GM21515 (cell line): ENCODE measurements around the gene MAP7.

Experiments
- ATAC-seq: cut with Tn5 transposase; IDR thresholded peaks from one replicate; pipeline ENCODE4 v1.9.1; 2021; ENCODE audit not compliant: unreplicated experiment

Gene MAP7

DNA sequence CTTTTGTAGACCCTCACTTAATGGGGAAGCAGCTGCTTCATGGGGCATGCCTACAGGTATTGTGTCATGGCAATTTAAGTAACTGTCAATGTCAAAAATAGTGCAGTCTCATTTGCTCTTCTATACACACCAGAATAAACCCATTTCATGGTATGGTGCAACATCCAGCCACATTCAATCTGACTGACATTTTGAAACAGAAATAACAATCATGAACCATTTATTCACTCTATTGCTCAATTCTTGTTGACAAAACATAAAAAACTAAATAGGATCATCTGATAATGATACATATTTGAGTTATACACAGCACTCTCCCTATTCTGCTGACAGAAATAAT is 122.9 kb downstream of the MAP7 start:
- ATAC-seq, result no peak

- ATAC-seq, result no peak
Observed at GRCh38 chr6:136426627-136427377, 123.4 kb downstream of the MAP7 start.

- ATAC-seq, result no peak
Observed at GRCh38 chr6:136425793-136426192, 124.4 kb downstream of the MAP7 start.

DNA sequence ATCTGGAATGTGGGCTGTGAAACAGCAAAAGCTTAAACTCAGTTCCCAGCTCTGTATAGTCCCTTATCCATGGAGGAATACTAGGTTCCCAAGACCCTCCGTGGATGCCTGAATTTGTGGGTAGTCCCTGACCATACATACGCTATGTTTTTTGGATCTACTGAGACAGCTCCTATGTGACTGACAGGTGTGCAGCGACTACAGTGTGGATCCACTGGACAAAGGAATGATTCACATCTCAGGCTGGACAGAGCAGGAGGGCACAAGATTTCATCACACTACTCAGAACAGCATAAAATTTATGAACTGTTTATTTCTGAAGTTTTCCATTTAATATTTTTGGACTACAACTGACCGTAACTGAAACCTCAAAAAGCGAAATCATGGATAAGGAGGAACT is 125.3 kb downstream of the MAP7 start:
- ATAC-seq, result no peak

- ATAC-seq, result no peak
Observed at GRCh38 chr6:136424450-136424849, 125.8 kb downstream of the MAP7 start.

DNA sequence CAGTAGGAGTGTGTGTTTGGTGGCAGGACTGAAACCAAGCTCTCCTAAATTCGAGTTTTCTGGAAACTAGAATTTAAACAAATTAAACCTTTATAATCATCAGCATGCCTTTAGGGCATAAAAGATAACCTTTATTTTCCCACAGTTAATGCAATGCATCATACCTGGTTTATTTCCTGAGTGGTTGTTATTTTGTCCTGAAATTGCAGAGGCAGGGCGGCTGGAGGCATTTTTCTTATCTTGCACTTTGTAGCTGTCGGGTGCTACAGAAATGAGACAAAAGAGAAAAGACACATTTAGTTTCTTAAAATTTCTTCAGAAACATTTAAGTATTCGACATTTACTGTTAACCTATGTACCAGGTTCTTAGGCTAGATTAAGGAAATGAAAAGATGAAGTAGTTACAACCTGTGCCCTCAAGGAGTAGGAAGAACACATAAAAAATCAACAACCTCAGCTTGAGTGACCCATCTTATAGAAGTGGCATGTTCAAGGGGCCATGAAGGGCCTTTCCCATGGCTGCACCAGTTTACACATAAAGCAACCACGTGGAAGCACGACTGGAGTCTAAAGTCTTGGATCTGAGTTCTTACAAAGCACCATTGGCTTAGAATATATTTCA is 128.6 kb downstream of the MAP7 start:
- no peak for ATAC-seq

DNA sequence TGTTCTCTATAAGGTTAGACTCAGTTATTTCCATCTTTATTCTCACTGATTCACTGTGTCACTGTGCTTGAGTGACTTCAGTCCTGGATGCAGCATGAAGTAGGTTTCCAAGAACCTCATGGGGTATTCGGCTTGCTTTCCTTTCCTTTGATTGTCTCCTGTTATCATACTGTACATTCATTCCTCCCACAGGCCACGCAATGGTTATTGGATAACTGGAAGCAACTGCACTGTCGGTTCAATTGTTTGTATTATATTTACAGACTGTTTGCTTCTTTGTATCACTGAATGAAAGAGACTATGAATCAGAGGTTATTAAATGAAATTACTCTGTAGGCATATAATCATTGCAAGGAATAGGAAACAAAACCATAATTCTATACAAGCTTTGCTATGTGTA is 129.4 kb downstream of the MAP7 start:
- no peak for ATAC-seq

- ATAC-seq, result no peak
Observed at GRCh38 chr6:136415351-136416007, 134.7 kb downstream of the MAP7 start.

GRCh38 chr6:136412410-136412809 is 137.8 kb downstream of the MAP7 start:
- ATAC-seq, result no peak

- ATAC-seq, result no peak
Observed at GRCh38 chr6:136411453-136412354, 138.5 kb downstream of the MAP7 start.

DNA sequence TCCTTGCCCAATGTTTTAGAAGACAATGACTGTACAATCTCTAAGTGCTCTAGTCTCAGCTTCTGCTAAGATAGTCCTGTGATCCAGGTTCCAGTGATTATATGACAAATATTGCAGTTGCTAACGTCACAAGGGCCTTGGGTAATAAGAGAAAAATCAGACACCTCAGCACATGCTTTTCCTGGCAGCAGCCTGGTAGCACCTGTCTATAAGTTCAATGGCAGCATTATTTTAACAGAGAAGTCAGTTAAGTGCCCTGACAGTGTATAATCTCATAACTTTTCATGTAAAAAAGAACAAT is 139.2 kb downstream of the MAP7 start:
- ATAC-seq, result no peak

GRCh38 chr6:136410201-136411024 is 139.8 kb downstream of the MAP7 start:
- peak; percentile 91 for ATAC-seq

GRCh38 chr6:136409597-136409996 is 140.6 kb downstream of the MAP7 start:
- ATAC-seq, result no peak

DNA sequence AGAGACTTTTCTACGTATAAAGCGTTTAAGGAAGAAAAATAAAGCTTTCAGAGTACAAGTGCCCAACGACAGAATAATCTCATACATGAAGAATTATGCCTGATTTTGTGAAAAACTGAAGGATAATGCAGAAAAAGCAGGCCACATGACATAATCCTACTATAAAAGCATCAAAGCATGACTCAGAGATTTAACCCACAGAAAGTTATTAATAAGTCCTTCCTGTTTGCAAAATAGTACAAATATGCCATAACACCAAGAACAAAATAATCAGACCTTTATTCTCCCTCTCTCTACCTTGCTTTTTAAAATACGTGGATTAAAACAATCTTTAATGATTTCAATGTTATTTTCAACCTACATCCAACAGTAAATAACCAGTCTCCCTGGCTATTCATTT is 142.0 kb downstream of the MAP7 start:
- no peak for ATAC-seq

DNA sequence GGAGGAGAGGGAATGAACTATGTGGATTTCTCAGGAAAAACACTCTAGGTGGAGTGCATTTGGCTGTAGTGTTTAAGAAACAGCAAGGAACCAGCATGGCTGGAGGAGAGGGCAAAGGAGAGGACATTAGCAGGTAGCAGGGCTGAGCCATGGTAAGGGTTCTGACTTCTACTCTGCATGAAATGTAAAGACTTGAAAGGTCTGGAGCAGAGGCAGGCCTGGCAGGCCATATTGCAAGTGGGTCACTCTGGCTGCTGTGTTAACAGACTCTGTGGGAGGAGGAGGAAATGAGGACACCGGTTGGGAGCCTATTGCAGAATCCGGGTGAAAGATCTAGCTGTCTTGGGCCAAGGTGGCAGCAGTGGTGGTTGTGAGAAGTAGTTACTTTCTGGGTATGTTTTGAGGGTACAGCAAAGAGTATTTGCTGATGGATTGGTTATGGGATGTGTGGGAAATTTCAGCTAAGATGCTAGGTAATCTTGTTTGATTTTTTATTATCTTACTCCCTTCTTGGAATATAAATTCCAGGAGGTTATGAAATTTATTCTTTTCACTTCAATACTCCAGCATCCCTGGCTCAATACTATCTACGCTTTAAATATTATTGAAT is 144.7 kb downstream of the MAP7 start:
- ATAC-seq, result no peak

DNA sequence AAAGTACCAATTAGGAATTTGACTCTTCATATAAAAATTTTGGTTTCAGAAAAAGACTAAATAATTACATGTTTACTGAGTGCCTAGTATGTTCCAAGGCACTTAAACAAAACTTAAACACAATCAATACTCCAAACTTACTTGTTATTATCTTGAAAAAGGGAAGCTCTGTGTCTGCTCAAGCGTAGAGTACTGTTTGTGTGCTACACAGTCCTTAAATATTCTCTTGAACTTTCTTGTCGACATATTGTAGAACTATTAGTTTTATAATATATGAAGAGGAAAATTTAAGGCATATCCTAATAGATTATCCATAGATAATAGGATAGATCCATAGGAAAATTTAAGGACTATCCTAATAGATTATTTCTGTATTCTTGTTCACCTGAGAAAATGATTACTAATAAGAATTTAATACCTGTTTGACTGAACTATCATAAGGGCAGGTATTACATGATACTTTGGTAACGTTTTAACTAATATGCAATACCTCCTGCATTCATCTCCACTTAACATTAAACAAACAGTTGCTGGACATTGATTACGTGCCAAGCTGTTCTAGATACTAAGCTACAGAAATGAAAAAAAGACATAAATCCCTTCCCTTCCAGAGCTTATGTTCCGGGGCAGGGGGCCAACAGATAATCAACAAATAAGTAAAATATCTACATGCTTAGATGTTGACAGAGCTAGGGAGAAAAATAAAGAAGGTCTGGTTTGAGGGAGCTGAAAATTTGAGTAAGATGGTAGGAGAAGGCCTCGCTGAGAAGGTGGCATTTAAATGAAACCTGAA is 145.4 kb downstream of the MAP7 start:
- no peak for ATAC-seq

- no peak for ATAC-seq
Observed at GRCh38 chr6:136404007-136404406, 146.2 kb downstream of the MAP7 start.

DNA sequence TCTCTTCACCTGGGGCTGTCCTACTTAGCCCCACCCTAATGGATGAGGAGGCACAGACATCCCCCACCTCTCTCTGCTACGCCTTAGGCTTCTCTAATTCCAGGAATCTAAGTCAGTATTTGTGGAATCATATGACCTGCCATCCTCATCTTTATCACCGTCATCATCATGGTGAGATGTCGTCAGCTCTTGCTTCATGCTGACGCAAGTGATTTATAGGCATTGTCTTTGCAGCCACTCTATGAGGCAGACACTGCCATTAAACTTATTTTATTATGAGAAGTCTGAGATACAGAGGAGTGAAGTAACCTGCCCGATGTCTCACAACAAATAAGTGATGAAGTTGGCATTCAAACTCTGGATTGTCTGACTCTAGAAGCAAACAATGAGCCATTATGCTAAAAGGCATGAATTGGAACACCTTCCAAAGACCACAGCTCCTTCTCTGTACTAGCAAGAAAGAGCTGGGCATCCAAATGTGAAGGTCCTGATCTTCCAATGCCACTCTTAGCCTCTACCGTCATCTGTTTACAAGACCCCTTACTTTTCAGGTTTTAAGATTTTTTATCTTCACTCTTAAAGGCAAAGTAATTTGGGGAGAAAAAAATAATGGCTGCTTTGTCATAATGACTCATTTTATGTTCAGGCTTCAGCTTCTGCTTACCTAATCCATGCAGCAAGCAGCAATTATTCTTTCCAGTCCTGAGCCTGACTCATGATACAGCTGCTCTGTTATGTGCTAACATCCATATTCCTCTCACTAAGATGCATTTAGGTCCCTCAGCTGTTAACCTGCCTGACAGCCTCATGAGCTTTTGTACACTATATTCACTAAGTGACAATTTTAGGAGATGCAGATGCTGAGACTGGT is 146.9 kb downstream of the MAP7 start:
- ATAC-seq, result no peak

GRCh38 chr6:136401749-136402148 is 148.5 kb downstream of the MAP7 start:
- no peak for ATAC-seq
